ENCODE data around the gene CCBE1.

CCBE1 gene

DNA sequence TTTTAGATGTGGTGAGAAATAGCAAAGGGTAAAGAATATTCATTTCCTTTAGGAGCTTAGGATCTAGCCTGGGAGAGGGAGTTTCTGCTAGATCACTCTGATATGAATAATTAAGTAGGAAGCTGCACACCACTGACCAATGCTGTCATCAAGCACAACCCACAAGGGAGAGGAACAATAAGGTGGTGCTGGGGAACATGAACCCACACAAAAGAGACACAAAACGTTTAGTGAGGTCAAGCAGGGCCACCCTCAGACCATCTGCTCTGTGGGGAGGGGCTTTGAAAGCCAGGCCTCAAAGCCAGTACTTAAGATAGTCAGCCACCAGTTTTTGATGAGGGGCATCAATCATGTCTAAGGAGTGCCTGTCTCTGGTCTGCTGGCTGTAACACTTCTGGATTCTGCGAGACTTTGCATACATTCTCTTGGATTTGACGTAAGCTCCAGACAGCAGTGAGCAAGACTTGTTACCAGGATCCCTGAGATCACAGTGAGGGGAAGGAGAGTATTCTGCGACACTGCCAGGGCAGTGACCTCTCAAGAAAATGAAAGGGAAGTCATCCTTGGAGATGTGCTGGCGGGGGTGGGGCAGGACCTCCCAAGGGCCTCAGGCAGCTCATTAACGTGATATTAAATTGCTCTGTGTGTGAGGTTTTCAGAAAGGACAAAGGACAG is 127.0 kb downstream of the CCBE1 start:
- no peak for DNase-seq (ENCODE audit: low read depth)

DNA sequence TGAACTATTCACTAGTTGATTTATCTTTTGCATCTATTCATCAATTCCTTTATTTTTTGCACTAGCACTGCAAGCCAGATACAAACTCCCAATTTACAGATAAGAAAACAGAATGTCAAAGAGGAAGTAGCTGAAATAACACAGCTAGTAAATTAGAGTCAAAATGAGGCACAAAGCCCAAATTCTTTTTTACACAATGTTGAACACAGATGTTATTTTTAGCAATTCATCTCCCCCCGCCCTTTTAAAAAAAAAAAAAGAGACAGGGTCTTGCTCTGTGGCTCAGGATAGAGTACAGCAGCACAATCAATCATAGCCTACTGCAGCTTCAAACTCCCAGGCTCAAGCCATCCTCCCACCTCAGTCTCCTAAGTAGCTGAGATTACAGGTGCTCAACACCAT is 127.8 kb downstream of the CCBE1 start:
- no peak for DNase-seq (ENCODE audit: low read depth)

DNA sequence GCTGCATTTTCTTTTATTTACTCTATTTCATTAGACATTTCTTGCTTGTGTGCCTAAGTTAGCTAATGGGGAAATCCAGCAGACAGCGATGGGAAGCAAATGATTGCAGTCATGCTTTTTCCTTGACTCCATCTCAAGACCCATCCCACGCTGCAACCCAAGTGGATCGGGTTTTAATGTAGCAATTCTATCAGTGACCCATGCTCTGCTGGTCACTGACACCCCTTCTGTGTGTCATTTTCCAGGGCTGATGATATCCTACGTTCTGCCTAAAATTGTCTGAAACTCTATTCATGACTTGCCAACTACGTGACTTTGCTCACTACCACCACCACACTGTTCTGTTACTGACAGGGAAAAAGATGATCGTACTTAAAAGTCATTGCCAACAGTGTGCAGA is 129.8 kb downstream of the CCBE1 start:
- no peak for DNase-seq (ENCODE audit: low read depth)

DNA sequence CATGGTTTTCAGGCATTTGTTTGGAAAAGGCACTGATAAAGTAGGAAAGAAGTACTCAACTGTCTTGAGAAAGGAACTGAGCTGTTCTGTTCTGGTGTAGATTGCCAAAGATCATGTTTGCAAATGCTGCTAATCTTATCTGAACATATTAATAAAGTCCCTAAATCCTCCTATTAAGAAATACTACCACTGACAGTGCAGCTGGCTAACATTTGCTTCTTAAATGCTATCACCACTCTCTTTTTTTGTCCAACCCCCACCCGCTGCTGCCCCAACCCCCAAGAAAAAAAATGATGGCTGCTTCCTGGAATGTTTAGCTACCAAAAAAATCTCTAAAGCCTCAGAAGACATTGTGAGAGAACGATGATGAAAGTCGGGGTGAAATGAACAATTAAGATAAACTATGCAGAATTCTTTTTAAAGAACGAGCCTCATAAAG is 130.7 kb downstream of the CCBE1 start:
- no peak for DNase-seq (ENCODE audit: low read depth)

DNA sequence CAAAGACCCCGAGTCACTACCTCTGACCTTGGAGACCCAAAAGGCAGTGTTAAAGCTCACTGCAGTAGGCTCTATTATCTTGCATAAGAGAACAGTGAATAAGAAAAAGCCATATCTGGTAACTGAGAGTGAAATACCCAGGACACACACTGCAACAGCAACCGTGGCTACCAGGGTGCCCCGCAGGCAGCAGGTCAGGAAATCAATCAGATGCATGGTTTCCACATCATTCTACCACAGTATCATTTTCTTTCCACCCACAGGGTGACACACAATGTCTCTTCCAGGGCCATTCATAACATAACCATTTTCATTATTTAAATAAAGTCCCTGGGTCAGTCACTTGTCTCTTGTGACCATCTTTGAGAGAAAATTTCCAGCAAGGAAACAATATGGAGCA is 131.3 kb downstream of the CCBE1 start:
- no peak for DNase-seq (ENCODE audit: low read depth)

DNA sequence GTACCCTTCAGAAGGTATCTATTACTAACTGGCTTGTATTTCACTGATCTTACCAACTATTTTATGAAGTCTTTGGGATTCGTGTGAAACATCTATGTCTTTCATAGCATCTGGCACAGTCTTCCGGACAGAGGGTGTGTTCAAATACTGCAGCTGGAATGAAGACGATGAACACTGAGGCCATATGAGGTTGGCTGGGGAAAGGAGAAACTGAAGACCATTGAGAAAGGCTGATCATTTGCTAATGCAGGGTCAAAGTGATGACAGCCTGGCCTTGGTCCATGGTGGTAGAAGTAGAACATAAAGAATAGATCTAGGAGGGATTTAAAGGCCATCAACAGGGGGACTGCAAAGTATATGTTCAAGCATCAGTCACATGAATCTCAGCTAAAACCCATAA is 132.7 kb downstream of the CCBE1 start:
- no peak for DNase-seq (ENCODE audit: low read depth)

DNA sequence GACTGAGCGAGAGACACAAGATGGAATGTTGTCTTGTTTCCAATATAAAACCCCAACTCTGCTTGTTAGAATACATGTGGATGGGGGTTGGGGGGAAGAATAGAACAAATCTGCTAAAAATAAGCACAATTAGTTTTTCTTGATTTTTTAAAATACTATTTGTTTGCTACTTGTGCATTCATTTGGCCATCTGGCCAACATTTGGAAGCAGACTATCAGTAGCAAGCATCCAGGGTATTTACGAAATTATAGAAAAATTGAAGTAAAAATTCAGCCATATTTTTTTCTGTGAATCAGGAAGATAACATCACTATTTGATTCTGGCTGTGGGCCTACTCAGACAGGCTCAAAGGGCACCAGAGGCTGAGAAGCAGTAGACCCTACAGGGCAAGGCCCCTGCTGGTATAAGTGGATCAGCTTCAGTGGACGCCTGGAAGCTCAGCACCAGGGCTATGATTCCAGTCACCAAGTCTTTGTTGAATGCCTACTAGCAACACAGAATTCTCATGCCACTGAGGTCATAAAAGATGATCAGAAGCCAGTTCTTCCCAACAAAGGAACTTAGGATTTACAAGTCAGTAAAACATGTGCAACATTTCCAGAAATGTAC is 133.9 kb downstream of the CCBE1 start:
- no peak for DNase-seq (ENCODE audit: low read depth)

DNA sequence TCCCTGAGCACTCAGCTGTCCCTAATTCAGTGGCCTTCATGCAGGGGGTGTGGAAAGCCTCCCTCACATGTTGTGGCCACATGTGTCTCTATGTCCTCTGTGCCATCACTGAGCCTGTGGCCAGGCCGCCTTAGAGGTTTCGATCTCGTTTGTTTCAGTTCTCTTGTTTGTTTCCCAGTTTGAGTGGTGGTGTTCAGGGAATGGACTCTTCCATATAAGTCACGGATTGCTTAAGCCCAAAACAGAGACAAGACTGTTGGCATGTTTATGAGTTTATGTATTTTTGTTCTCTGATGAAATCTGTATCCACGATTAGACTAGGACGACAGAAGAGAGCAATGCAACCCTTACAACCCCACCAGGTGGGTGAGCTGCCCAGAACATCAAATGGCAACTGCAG is 134.5 kb downstream of the CCBE1 start:
- no peak for DNase-seq (ENCODE audit: low read depth)

DNA sequence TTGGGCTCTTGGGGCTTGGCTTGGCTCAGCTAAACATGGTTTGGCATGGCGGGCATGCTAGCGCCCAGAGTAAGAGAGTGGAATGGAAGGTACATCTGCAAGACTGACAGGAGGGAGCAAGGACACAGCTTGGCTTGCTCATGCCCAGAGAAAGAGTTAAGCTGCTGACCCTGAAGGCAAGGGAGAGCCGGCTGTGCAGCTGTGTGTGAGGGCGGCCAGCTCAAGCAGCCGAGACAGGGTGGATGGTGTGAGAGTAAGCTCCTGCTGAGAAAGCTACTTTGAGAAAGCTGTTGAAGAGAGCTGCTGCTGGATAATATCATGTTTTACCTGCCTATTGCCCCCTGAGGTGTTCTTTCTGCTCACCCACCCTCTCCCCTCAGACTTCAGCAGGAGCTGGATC is 135.6 kb downstream of the CCBE1 start:
- no peak for DNase-seq (ENCODE audit: low read depth)

DNA sequence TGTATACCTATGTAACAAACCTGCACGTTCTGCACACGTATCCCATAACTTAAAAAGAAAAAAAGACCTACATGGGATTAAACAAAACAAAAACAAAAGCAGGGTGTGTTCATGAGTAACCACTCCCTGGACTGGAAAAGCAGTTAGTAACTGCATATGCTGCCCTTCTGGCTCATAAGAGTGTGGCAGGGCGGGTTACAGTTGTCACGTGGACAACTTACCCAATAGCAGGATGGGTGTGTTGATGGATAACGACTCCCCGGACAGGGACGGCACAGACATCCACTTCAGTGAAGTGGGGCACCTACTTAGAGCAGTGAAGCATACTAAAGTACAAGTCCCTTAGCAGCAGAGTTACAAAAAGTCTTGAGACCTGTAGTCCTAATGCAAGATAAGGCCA is 136.7 kb downstream of the CCBE1 start:
- DNase-seq (ENCODE audit: low read depth), result no peak

DNA sequence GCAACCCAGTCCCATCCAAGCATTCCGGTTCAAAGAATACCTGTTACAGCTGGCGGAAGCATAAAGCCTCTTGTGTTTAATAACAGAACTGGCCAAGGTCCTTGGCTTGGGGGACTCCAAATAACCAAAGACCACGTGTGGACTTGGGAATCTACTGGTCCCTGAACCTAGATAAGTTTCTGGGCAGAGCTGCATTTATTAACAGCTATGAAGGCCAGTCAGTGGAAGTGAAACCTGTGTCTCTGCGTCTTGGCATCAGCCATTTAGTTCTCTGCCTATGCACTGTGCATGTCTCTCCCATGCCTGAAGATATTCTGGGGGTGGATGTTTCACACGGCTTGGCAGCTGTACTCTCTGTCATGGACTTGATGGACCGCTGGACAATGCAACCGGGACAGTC is 137.7 kb downstream of the CCBE1 start:
- DNase-seq (ENCODE audit: low read depth), result no peak

DNA sequence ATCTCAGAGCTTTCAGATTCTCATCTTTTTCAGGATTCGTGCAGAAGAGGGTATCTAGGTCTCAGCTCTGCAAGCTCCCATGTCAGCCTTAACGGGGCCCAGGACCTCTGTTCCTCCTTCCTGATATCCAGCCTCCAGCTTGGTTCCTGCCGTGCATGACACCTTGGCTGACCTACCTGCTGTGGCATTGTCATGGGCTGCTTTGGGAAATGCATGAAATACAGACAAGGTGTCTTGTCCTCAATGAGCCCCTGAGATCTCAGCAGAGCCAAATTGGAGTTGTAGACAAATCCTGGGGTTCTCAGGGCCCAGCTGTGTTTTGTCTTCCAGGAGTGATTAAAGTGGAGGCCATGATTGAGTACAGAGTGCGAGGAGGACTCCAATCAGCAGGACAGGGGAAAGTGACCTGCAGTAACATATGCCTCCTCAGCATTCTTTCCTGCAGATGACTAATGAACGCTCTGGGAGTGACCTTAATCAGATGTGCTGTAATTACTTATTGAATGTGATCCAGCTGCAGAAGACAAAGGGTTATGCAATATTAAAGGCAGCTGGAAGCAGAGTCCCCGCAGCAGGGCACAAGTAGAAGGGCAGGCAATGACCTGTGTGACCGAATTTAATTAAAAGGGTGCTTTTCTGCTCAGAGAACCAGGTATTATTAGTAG is 141.1 kb downstream of the CCBE1 start:
- no peak for DNase-seq (ENCODE audit: low read depth)

DNA sequence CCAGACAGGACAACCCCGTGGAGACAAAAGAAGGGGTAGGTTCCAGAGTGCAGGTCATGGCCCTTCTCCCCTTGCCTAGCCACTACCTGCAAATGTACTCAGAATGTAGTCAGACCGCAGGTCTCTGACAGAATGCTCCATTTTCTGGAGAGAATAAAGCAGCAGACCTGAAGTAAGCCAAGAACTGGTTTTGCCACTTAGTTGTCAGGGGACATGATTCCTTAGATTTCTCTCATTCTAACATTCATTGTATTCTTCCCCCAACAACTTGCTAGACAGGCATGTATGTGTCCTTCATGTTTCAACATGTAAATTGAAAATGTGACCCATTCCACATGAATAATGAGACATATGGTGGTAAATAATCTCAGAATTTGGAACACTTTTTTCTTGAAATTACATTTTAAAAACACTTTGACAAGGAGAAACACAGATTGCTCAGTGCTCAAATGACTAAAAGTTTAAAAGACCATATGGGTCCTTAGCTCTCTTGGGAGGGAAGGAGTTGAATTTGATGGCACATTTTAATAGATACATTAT is 142.4 kb downstream of the CCBE1 start:
- no peak for DNase-seq (ENCODE audit: low read depth)

DNA sequence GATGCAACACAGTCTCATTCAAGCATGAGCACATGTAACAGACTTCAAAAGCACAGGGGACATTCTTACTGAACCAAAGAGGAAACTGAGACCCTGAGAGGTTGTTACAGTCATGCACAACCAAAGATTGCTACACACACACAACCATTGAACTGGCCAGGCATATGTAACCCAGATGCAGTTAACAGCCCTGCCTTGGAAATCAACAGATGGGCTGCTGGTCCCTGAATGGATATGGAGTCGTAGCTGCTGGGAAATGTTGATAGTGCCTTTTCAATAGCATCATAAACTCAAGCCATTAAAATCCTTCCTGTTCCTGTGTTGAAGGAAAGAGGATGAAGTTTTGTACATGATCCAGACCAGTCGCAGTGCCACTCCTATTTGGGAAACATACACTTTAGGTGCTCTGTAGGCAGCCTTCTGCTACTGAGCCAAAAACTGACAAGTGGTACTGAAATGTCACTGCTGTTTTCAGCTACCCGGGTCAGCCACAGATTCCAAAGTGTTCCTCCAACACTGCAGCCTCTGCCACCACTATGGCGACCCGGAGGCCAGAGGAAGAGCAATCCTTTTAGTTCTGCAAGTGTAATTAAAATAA is 143.9 kb downstream of the CCBE1 start:
- DNase-seq (ENCODE audit: low read depth), result no peak

DNA sequence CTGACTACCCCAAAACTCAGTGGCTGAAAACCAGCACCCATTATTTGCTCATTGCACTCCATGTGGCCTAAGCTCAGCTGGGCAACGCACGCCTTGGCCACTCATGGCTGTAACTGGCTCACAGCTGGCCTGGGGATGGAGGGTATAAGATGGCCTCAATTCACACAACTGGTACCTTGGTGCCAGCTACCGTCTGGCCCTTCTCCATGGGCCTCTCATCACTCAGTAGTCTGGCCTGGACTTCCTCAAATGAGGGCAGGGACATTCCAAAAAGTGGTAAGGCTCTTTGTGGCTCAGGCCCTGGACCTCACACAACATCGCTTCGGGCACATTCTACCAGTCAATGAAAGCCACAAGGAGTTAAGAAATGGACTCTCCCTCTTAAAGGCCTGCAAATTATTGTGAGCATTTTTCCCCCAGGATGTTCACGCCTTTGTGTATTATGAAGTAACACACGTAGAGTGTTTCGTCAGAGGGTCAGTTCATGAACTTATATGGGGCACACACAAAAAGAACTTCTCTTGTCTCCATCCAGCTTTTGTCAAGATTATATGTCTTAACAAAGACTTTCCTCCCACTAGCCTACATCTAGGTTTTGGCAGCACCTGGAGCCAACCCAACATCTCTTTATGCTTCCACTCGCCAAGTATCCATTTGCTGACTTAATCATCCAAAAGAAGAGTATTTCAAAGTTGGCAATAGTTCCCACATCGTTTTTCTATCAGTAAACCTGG is 145.2 kb downstream of the CCBE1 start:
- DNase-seq (ENCODE audit: low read depth), result no peak

DNA sequence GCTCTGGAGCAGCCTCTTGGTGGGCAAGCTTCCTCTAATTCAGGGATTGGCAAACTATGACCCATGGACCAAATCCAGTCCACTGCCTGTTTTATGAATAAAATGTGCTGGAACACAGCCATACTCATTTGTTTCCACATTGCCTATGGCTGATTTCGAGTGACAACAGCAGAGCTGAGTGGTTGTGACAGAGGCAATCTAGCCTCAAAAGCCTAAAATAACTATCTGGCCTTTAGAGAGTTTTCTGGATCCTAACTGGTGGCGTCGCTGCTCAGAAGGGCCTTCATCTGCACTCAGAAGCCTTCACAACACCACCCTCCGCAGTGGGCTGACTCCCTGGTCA is 147.1 kb downstream of the CCBE1 start:
- DNase-seq (ENCODE audit: low read depth), result no peak

DNA sequence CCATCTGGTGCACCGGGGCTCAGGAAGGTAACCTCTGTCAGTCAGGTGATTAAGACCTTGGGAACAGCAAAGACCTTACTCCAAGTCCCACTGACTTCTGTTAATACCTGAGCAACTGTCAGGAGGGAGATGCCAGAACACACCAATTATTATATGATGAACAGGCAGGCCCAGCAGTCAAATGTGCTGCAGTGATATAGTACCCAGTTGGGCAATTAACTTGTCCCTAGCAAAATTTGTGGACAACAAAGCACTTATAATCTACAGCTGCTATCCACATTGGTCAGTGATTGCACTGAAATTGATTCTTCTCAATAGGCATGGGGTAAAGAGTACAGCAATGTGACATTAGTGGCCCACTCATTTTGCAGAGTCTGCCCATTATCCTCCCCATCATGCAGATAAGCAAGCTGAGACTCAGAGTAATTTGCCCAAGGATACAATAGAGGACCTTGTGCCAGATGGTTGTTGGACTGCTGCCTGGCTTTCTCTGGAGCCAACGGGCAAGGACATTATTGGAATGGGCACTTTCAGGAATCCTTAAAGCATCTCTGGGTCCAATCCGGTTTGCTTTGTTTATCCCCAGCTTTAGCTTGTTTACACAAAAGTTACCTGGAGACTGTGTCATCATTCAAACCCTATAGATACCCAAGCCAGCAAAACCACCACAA is 147.6 kb downstream of the CCBE1 start:
- no peak for DNase-seq (ENCODE audit: low read depth)

DNA sequence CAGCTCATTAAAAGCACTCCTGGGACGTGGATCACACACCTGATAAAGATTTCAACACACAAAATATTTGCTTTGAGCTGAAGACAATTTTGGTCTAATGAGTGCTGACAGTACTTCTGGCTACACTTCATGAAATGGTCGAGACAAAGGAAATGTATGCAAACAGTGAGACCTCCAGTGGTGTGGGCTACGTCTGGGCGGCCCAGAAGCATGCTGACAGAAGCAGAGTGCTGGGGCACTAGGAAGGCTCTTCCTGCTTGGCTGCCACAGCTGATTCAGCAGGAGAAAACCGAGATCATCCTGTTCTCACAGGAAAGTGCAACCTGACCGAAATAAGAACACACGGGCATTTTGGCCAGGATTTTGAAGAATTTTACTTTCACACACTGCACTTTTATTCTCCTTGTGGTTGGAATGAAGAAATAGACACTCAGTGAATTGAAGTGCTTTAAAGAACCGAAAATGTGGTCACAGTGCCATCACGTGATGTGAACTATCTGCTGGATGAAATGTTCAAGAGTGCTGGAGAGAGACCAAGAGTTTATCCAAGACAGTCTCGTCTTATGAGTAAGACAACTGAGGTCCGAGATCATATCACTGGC is 149.5 kb downstream of the CCBE1 start:
- DNase-seq (ENCODE audit: low read depth), result no peak

DNA sequence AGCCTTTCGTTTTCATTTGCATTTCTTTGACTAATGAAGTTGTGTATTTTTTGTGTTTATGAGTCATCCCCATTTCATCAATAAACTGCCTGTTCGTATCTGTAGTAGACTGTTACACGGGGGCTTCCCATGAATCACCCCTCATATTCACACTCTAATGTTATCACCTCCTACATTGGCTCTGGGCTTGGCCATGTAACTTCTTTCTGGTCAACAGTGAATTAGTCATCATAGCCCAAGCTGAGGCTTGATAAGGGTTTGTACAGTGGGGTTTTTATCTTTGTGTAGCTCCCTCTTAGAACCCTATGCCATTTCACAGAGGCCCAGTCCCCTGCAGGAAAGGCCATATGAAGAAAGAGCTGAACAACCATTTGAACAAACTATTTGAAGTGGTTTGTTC is 151.0 kb downstream of the CCBE1 start:
- no peak for DNase-seq (ENCODE audit: low read depth)

DNA sequence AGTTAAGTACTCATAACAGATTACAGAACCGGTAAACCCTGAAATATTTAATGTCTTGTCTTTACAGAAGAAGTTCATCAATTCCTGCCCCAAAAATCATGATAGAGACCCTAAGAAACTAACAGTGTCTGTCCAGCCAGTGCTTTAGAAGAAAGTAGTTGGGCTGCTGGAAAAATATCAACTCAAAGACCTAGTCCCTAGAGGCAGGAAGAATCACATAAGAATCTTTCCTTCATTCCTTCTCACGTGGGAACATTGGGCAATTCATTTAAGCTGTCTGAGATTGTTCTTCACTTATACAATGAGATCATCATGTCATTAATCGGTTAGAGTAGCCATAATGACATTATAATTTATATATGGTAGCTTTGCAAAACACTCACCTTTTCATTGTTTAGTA is 156.4 kb downstream of the CCBE1 start:
- no peak for DNase-seq (ENCODE audit: low read depth)

DNA sequence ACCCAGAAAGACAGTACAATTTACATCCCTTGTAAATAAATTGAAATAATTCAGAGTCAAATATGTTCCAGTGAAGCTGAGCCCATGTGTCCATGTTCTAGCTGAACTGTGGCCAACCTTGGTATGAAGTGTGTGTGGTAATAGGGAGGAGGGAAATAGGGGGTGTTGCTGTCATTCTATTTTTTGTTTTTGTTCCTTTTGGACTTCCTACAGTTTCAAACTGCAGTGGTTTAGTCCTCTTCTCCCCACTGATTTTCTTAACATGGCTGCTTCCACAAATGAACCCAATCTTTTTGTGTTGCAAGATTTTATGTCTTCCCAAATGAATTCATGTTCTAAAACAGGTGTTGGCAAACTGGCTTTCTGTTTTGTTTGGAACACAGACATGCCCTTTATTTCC is 156.9 kb downstream of the CCBE1 start:
- DNase-seq (ENCODE audit: low read depth), result no peak

Measured in activated gamma-delta T cell treated with anti-CD3 and anti-CD28 coated beads, Interleukin-2, amount 50 U/mL, for 16 hours (primary cell).